ENCODE data around the gene SH3RF1. TPM values are rescaled to one million over a fixed set of nuclear protein-coding genes. Genes with fewer than 3 reads are reported as not detected.

The SH3RF1 gene
- total and polyA plus RNA-seq, 7 experiments from 2014 or later: 0.08 to 3.8 (median 0.50) TPM; not detected in 3

- Mint-ChIP-seq H3K4me3 (no peak overlapping the region), H3K27ac (no peak overlapping the region), H3K36me3 (peaks cover 0 to 5% (median 0%) of the 10 kb centered on the region in 5 donors), H3K27me3 (no peaks in the 10 kb centered on the region), H3K9me3 (peaks cover 0 to 32% (median 5%) of the 10 kb centered on the region in 11 donors), H3K4me1 (no peaks in the 10 kb centered on the region)
- no peaks in the 10 kb centered on the region for H3K4me1 ChIP-seq (ENCODE audit: control insufficient read depth in 2 of 2, insufficient read depth in 2 of 2, low read length in 2 of 2)
- ChIA-PET POLR2A (no interaction called here), CTCF (no interaction called here)
- H3K9me3 ChIP-seq (ENCODE audit: control insufficient read depth in 2 of 3, low read length in 3 of 3): peaks cover 0 to 6% (median 0%) of the 10 kb centered on the region in 3 experiments
- H3K36me3 ChIP-seq (ENCODE audit: control insufficient read depth in 2 of 3, insufficient read depth in 3 of 3, low read length in 3 of 3): no peaks in the 10 kb centered on the region
- H3K27me3 ChIP-seq (ENCODE audit: control insufficient read depth in 2 of 2, insufficient read depth in 2 of 2, low read length in 2 of 2): no peaks in the 10 kb centered on the region
- ATAC-seq (no peak), DNase-seq (no peak)
- H3K27ac ChIP-seq (ENCODE audit: low read depth, low read length): no peak overlapping the region
- intact Hi-C loops (cut with micrococcal nuclease): no loop called here
- no peak overlapping the region for H3K4me3 ChIP-seq (ENCODE audit: low read length)
Observed at GRCh38 chr4:169089004-169089403, 181.8 kb downstream of the SH3RF1 start.

DNA sequence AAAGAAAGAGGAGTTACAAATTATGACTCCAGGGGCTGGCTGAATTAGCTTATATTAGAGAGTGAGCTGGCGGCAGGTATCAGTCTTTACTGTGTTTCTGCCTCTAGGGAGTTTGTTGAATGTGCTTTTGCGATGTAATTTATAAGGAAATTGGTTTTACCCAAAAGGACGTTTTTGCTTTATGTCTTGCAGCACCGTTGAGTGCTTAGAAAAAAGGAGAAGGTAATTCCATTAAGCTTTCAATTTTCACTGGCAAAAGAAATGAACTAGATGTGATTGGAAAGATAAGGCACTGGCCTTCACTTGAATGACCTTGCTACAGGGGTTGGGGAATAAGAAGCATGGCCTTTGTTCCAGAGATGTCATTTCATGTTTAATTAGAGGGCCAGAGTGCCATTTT is 185.8 kb downstream of the SH3RF1 start:
- no peaks in the 10 kb centered on the region for H3K4me1 ChIP-seq (ENCODE audit: control insufficient read depth in 2 of 2, insufficient read depth in 2 of 2, low read length in 2 of 2)

GRCh38 chr4:169080981-169081380 is 189.8 kb downstream of the SH3RF1 start:
- H3K27ac Mint-ChIP-seq: no peak overlapping the region
- CTCF ChIA-PET: no interaction called here

More for the DNA sequence above, 185.8 kb downstream of the SH3RF1 start:
- H3K36me3 Mint-ChIP-seq: no peaks in the 10 kb centered on the region
- H3K27ac ChIP-seq (ENCODE audit: low read depth, low read length): no peak overlapping the region
- POLR2A ChIA-PET: no interaction called here
- peaks cover 3 to 14% (median 8%) of the 10 kb centered on the region in 7 donors for H3K4me1 Mint-ChIP-seq
- CTCF ChIA-PET: no interaction called here
- H3K9me3 Mint-ChIP-seq: peaks cover 0 to 15% (median 0%) of the 10 kb centered on the region in 11 donors
- H3K9me3 ChIP-seq (ENCODE audit: control insufficient read depth in 2 of 3, low read length in 3 of 3): no peaks in the 10 kb centered on the region
- no peaks in the 10 kb centered on the region for H3K27me3 ChIP-seq (ENCODE audit: control insufficient read depth in 2 of 2, insufficient read depth in 2 of 2, low read length in 2 of 2)
- ATAC-seq (no peak), DNase-seq (no peak)
- no peaks in the 10 kb centered on the region for H3K36me3 ChIP-seq (ENCODE audit: control insufficient read depth in 2 of 3, insufficient read depth in 3 of 3, low read length in 3 of 3)
- H3K27ac Mint-ChIP-seq: no peak overlapping the region
- no peak overlapping the region for H3K4me3 ChIP-seq (ENCODE audit: low read length)
- H3K27me3 Mint-ChIP-seq: peaks cover 0 to 5% (median 0%) of the 10 kb centered on the region in 5 donors
- no peak overlapping the region for H3K4me3 Mint-ChIP-seq
- intact Hi-C loops (cut with micrococcal nuclease): no loop called here

DNA sequence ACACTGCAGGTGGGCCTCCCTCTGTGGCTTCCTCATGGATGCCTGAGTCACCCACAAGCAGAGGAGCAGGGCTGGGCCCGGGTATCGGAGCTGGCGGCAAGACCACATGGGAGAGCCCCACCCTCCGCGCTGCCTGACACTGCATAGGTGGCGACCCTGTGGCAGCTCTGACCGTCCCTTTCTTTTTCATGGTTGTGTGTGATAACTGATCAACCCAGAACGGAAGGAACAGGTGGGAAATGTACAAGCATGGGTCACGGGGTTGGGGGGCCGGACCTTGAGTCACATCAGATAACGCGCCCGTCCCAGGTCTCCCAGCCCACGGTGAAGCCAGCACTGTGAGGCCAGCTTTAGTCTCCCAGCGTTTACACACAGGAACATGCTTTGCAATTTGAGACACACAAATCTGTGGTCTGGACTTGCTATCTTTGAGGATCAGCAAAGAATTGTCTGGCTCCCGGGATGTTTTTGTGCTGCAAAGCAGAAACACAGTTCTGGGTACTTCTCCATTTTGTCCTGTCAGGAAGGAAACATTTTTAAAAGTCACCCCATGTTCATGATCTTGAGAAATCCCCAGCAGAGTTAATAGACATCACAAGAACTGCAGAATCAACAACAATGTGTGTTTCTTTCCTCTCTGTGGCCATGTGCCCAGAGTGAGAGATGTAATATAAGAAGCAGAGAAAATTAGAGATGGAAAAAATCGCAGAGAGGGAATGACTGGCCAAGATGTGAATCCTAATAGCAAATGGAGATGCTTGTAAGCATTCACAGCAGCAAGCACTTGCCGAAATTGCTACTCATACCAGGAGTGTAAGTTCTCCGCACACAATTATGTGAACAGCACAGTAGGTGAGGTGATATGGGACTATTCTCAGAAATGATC is 190.6 kb downstream of the SH3RF1 start:
- no peaks in the 10 kb centered on the region for H3K36me3 ChIP-seq (ENCODE audit: control insufficient read depth in 2 of 3, insufficient read depth in 3 of 3, low read length in 3 of 3)
- peak overlapping the region in 1 of 9 donors; percentile 72 for H3K27ac Mint-ChIP-seq
- H3K4me3 ChIP-seq (ENCODE audit: low read length): no peak overlapping the region
- H3K4me1 ChIP-seq (ENCODE audit: control insufficient read depth in 2 of 2, insufficient read depth in 2 of 2, low read length in 2 of 2): no peaks in the 10 kb centered on the region
- H3K9me3 Mint-ChIP-seq: peaks cover 0 to 5% (median 0%) of the 10 kb centered on the region in 11 donors
- ChIA-PET POLR2A (no interaction called here), CTCF (no interaction called here)
- no peak overlapping the region for H3K27ac ChIP-seq (ENCODE audit: low read depth, low read length)
- peaks cover 8 to 20% (median 14%) of the 10 kb centered on the region in 7 donors for H3K4me1 Mint-ChIP-seq
- ATAC-seq (peak; percentile 74), DNase-seq (peak in 1 of 9 donors; percentile 23)
- peak overlapping the region in 9 of 10 donors; percentile 38 to 79 (median 62) for H3K4me3 Mint-ChIP-seq
- H3K27me3 Mint-ChIP-seq: peaks cover 0 to 18% (median 6%) of the 10 kb centered on the region in 5 donors
- intact Hi-C loops (cut with micrococcal nuclease): no loop called here
- H3K9me3 ChIP-seq (ENCODE audit: control insufficient read depth in 2 of 3, low read length in 3 of 3): no peaks in the 10 kb centered on the region
- no peaks in the 10 kb centered on the region for H3K36me3 Mint-ChIP-seq
- no peaks in the 10 kb centered on the region for H3K27me3 ChIP-seq (ENCODE audit: control insufficient read depth in 2 of 2, insufficient read depth in 2 of 2, low read length in 2 of 2)

More at GRCh38 chr4:169080981-169081380, 189.8 kb downstream of the SH3RF1 start:
- Histone ChIP-seq H3K4me1 (ENCODE audit: control insufficient read depth in 2 of 2, insufficient read depth in 2 of 2, low read length in 2 of 2) (no peaks in the 10 kb centered on the region), H3K4me3 (ENCODE audit: low read length) (no peak overlapping the region), H3K36me3 (ENCODE audit: control insufficient read depth in 2 of 3, insufficient read depth in 3 of 3, low read length in 3 of 3) (no peaks in the 10 kb centered on the region), H3K27me3 (ENCODE audit: control insufficient read depth in 2 of 2, insufficient read depth in 2 of 2, low read length in 2 of 2) (no peaks in the 10 kb centered on the region), H3K27ac (ENCODE audit: low read depth, low read length) (no peak overlapping the region), H3K9me3 (ENCODE audit: control insufficient read depth in 2 of 3, low read length in 3 of 3) (no peaks in the 10 kb centered on the region)
- Mint-ChIP-seq H3K4me3 (peak overlapping the region in 3 of 10 donors; percentile 25 to 41 (median 38)), H3K4me1 (peaks cover 8 to 20% (median 14%) of the 10 kb centered on the region in 7 donors), H3K27me3 (peaks cover 0 to 18% (median 6%) of the 10 kb centered on the region in 5 donors), H3K36me3 (no peaks in the 10 kb centered on the region), H3K9me3 (peaks cover 0 to 5% (median 0%) of the 10 kb centered on the region in 11 donors)
- ATAC-seq: no peak
- DNase-seq: no peak
- intact Hi-C loops (cut with micrococcal nuclease): no loop called here
- POLR2A ChIA-PET: no interaction called here

GRCh38 chr4:169074117-169074516 is 196.6 kb downstream of the SH3RF1 start:
- ChIA-PET CTCF (no interaction called here), POLR2A (no interaction called here)
- no peak for DNase-seq
- Mint-ChIP-seq H3K9me3 (peaks cover 0 to 2% (median 0%) of the 10 kb centered on the region in 11 donors), H3K36me3 (no peaks in the 10 kb centered on the region), H3K27ac (no peak overlapping the region), H3K27me3 (peaks cover 0 to 11% (median 4%) of the 10 kb centered on the region in 5 donors), H3K4me1 (no peaks in the 10 kb centered on the region), H3K4me3 (no peak overlapping the region)
- intact Hi-C loops (cut with micrococcal nuclease): no loop called here
- Histone ChIP-seq H3K4me3 (ENCODE audit: low read length) (no peak overlapping the region), H3K4me1 (ENCODE audit: control insufficient read depth in 2 of 2, insufficient read depth in 2 of 2, low read length in 2 of 2) (no peaks in the 10 kb centered on the region), H3K9me3 (ENCODE audit: control insufficient read depth in 2 of 3, low read length in 3 of 3) (no peaks in the 10 kb centered on the region), H3K36me3 (ENCODE audit: control insufficient read depth in 2 of 3, insufficient read depth in 3 of 3, low read length in 3 of 3) (no peaks in the 10 kb centered on the region), H3K27ac (ENCODE audit: low read depth, low read length) (no peak overlapping the region), H3K27me3 (ENCODE audit: control insufficient read depth in 2 of 2, insufficient read depth in 2 of 2, low read length in 2 of 2) (no peaks in the 10 kb centered on the region)
- no peak for ATAC-seq

DNA sequence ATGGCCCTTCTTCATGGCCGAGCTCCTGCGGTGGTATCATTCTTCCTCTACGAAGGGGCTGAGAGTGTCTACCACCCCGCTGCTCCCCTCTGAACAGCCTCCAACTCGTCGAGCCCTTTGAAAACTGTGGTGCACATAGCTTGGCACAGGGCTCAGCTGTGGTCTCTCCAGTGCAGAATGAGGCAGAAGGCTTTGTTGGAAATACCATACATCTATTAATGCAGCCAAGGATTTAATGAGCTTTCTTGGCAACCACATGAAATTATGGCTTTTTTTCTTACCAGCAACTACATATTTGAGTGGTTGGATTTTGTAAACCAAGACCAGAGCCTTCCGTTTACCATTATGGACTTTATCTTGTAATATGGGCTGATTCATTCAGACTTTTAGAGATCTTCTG is 199.0 kb downstream of the SH3RF1 start:
- ChIA-PET POLR2A (no interaction called here), CTCF (no interaction called here)
- H3K4me3 ChIP-seq (ENCODE audit: low read length): no peak overlapping the region
- no peaks in the 10 kb centered on the region for H3K36me3 ChIP-seq (ENCODE audit: control insufficient read depth in 2 of 3, insufficient read depth in 3 of 3, low read length in 3 of 3)
- Mint-ChIP-seq H3K4me3 (no peak overlapping the region), H3K27me3 (peaks cover 0 to 6% (median 0%) of the 10 kb centered on the region in 5 donors), H3K4me1 (peaks cover 0 to 7% (median 6%) of the 10 kb centered on the region in 7 donors), H3K9me3 (no peaks in the 10 kb centered on the region), H3K27ac (no peak overlapping the region), H3K36me3 (no peaks in the 10 kb centered on the region)
- intact Hi-C loops (cut with micrococcal nuclease): no loop called here
- H3K27me3 ChIP-seq (ENCODE audit: control insufficient read depth in 2 of 2, insufficient read depth in 2 of 2, low read length in 2 of 2): no peaks in the 10 kb centered on the region
- H3K4me1 ChIP-seq (ENCODE audit: control insufficient read depth in 2 of 2, insufficient read depth in 2 of 2, low read length in 2 of 2): no peaks in the 10 kb centered on the region
- DNase-seq (no peak), ATAC-seq (no peak)
- H3K27ac ChIP-seq (ENCODE audit: low read depth, low read length): no peak overlapping the region
- no peaks in the 10 kb centered on the region for H3K9me3 ChIP-seq (ENCODE audit: control insufficient read depth in 2 of 3, low read length in 3 of 3)

- Histone ChIP-seq H3K27ac (ENCODE audit: low read depth, low read length) (no peak overlapping the region), H3K9me3 (ENCODE audit: control insufficient read depth in 2 of 3, low read length in 3 of 3) (no peaks in the 10 kb centered on the region), H3K4me3 (ENCODE audit: low read length) (no peak overlapping the region), H3K27me3 (ENCODE audit: control insufficient read depth in 2 of 2, insufficient read depth in 2 of 2, low read length in 2 of 2) (no peaks in the 10 kb centered on the region), H3K36me3 (ENCODE audit: control insufficient read depth in 2 of 3, insufficient read depth in 3 of 3, low read length in 3 of 3) (no peaks in the 10 kb centered on the region), H3K4me1 (ENCODE audit: control insufficient read depth in 2 of 2, insufficient read depth in 2 of 2, low read length in 2 of 2) (no peaks in the 10 kb centered on the region)
- POLR2A ChIA-PET: no interaction called here
- H3K27ac Mint-ChIP-seq: no peak overlapping the region
- no peaks in the 10 kb centered on the region for H3K36me3 Mint-ChIP-seq
- no peak overlapping the region for H3K4me3 Mint-ChIP-seq
- intact Hi-C loops (cut with micrococcal nuclease): no loop called here
- H3K9me3 Mint-ChIP-seq: no peaks in the 10 kb centered on the region
- DNase-seq (no peak), ATAC-seq (peak; percentile 58)
- H3K27me3 Mint-ChIP-seq: peaks cover 0 to 6% (median 0%) of the 10 kb centered on the region in 5 donors
- CTCF ChIA-PET: no interaction called here
- H3K4me1 Mint-ChIP-seq: peaks cover 0 to 7% (median 6%) of the 10 kb centered on the region in 7 donors
Observed at GRCh38 chr4:169070895-169071218, 199.9 kb downstream of the SH3RF1 start.
